ENCODE results near the gene GFRA4.

Gene GFRA4

DNA sequence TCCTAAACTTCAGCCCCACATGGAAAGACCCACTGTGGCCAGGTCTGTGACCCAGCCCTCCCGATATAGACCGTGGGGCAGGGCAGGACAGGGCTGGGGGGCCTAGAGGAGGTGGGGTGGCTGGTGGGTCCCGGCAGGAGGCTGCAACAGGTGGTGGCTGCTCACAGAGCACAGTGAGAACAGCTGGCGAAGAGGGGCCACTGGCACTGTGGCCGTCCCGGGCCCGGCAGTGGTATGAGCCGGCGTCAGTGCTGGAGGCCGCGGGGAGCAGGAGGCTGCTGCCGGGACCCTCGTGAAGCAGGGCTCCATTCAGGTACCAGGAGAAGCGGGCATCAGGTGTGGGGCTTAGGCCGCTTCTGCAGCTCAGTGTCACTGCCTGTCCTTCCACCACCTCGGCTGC, 35.8 kb upstream of the GFRA4 start:
- Mint-ChIP-seq H3K4me1 (ENCODE audit: low read depth) (no peaks in the 10 kb centered on the region), H3K9me3 (no peaks in the 10 kb centered on the region), H3K4me3 (no peak overlapping the region), H3K27me3 (peaks cover 3% of the 10 kb centered on the region), H3K36me3 (ENCODE audit: low read depth) (no peaks in the 10 kb centered on the region), H3K27ac (no peak overlapping the region)

DNA sequence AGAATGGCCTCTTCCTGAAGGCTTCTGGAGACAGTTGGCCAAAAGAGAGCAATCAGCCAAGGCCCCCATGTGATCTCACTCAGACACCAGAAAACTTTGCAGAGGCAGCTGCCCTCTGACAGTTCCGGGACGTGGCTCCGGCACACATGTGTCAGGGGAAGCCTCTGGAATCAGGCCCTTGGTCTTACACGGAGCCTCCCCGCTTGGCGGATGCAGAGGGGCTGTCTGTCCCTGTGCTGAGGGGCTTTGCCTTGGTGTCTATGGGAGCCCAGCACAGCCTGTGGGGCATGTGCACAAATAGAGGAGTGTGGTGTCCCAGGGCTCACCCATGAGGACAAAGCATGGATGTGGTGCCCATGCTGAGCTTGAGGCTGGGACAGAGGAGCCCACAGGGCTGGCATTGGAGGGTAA, 35.4 kb upstream of the GFRA4 start:
- Mint-ChIP-seq H3K4me3 (no peak overlapping the region), H3K27ac (no peak overlapping the region), H3K36me3 (ENCODE audit: low read depth) (no peaks in the 10 kb centered on the region), H3K9me3 (no peaks in the 10 kb centered on the region), H3K4me1 (ENCODE audit: low read depth) (no peaks in the 10 kb centered on the region), H3K27me3 (peaks cover under 1% of the 10 kb centered on the region)

DNA sequence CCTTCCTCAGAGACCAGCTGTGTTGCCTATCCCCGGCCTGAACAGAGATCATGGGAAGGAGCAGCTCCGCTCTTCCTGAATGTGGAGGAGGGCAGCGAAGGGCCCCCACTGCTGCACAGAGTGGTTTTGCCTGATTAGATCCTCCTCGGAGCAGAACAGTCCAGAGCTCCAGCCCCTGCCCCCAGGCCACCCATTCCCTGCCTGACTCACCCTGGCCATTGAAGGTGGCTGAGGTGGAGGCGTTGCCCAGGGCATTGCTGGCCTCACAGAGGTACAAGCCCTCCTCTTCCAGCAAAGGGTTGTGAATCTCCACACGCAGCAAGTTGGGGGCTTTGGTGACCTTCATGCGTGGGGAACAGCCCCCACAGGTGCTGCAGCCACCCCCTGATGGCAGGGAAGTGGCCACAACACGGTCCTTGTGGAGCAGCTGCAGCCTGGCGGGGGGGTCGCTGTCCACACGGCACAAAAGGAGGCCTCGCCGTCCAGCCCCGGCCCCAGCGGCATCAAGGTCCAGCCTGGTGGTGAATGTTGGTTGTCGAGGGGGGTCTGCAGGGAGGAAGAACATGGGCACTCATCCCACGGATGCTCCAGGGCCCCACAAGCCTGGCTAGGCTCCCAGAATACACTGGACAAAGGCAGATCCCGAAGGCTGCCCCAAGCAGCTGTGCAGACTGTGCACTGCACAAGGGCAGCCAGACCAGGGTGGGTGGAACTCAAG, 34.5 kb upstream of the GFRA4 start:
- Mint-ChIP-seq H3K36me3 (ENCODE audit: low read depth) (no peaks in the 10 kb centered on the region), H3K27ac (no peak overlapping the region), H3K9me3 (no peaks in the 10 kb centered on the region), H3K27me3 (no peaks in the 10 kb centered on the region), H3K4me3 (no peak overlapping the region), H3K4me1 (ENCODE audit: low read depth) (no peaks in the 10 kb centered on the region)

DNA sequence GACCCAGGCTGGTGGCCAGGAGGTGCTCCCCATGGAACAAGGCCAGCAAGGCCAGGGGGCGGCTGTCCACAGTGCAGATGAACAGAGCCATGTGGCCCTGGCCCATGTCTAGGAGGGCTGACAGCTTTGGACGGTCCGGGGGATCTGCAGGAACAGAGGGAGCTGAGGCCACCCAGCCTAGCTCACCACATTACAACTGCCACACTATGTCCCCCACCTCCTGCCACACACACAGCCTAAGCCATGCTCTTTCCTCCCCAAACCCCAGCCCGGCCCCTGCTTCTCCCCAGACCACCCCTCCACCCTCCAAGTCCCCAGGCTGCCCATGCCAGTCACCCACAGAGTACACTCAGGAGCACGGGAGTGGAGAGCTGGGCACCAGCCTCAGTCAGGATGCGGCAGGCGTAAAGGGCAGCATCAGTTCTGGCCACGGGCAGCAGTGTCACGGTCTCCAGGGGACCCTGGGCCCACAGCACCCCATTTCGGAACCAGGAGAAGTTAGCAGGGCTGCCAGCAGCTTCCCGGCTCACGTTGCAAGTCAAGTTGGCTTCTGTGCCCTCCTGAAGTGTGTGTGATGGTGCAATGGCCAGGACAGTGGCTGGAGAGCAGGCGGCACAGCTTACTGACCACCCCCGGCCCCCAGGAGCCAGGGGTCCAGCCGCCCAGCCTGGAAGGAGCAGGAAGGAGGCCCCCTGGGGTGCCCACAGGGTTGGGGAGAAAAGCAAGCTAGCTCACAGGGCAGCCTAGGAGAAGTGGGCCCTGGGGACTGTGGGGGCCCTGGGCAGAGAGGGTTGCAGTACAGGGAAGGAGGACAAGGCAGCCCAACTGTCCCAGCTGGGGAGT, 33.8 kb upstream of the GFRA4 start:
- H3K9me3 Mint-ChIP-seq, result no peaks in the 10 kb centered on the region
- no peaks in the 10 kb centered on the region for H3K36me3 Mint-ChIP-seq (ENCODE audit: low read depth)
- no peaks in the 10 kb centered on the region for H3K27me3 Mint-ChIP-seq
- H3K27ac Mint-ChIP-seq, result no peak overlapping the region
- H3K4me3 Mint-ChIP-seq, result no peak overlapping the region
- H3K4me1 Mint-ChIP-seq (ENCODE audit: low read depth), result no peaks in the 10 kb centered on the region

DNA sequence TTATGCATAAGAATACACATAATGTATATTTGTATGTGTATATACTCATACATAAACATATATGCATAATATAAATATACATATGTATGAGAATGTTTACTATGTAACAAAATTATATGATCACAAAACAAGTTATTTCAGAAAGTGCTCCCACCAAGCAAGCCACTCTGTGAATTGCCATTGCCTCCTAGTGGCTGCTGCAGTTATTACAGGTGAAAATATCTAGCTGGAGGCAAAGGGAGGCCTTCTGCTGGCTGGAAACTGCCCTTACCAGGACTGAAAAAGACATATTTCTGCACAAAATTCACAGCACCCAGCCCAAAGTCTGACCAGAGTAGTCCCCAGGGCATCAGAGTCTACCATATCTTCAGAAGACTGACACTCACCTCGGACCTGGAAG, 33.0 kb upstream of the GFRA4 start:
- no peaks in the 10 kb centered on the region for H3K36me3 Mint-ChIP-seq (ENCODE audit: low read depth)
- no peaks in the 10 kb centered on the region for H3K27me3 Mint-ChIP-seq

DNA sequence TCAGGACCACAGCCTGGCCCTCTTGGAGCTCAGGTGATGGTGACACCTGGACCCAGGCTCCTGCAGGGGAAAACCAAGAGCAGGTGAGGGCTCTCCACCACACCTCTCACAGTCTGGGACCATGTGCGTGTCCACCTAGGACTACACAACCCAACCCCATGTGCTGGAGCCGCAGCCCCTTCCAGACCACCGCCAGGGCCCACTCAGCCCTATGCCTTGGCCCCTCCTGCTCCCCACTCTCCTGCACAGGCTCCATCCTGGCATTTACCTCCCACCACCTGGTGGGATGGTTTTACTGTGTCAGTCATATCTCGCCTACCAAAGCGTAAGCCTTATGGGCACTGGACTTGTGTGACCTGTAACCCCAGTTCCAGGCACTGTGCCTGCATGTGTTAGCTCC, 31.7 kb upstream of the GFRA4 start:
- no peaks in the 10 kb centered on the region for H3K27me3 Mint-ChIP-seq
- H3K36me3 Mint-ChIP-seq (ENCODE audit: low read depth), result no peaks in the 10 kb centered on the region
- H3K9me3 Mint-ChIP-seq, result no peaks in the 10 kb centered on the region
- no peak overlapping the region for H3K4me3 Mint-ChIP-seq
- H3K4me1 Mint-ChIP-seq (ENCODE audit: low read depth), result no peaks in the 10 kb centered on the region
- no peak overlapping the region for H3K27ac Mint-ChIP-seq

More for the DNA sequence above, 33.0 kb upstream of the GFRA4 start:
- no peaks in the 10 kb centered on the region for H3K4me1 Mint-ChIP-seq (ENCODE audit: low read depth)
- no peak overlapping the region for H3K27ac Mint-ChIP-seq
- H3K4me3 Mint-ChIP-seq, result no peak overlapping the region
- H3K9me3 Mint-ChIP-seq, result no peaks in the 10 kb centered on the region

DNA sequence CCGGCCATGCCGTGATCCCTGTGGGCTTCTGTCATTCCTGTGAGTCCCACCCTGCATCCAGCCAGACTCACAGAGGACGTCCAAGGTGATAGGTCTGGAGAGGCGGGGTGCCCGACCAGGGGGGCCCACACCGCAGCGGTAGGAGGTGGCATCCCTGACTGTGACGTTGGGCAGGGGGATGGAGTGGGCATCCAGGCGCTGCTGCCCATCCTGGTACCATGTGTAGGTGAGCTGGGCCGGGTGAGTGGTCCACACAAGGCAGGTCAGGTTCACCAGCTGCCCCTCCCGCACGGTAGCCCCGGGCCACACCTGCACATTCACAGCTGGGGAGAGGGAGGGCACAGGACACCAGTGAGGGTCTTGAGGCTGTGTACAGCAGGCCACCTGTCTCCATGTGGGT, 30.2 kb upstream of the GFRA4 start:
- Mint-ChIP-seq H3K4me1 (ENCODE audit: low read depth) (no peaks in the 10 kb centered on the region), H3K9me3 (no peaks in the 10 kb centered on the region), H3K27ac (no peak overlapping the region), H3K27me3 (no peaks in the 10 kb centered on the region), H3K36me3 (ENCODE audit: low read depth) (no peaks in the 10 kb centered on the region), H3K4me3 (no peak overlapping the region)

DNA sequence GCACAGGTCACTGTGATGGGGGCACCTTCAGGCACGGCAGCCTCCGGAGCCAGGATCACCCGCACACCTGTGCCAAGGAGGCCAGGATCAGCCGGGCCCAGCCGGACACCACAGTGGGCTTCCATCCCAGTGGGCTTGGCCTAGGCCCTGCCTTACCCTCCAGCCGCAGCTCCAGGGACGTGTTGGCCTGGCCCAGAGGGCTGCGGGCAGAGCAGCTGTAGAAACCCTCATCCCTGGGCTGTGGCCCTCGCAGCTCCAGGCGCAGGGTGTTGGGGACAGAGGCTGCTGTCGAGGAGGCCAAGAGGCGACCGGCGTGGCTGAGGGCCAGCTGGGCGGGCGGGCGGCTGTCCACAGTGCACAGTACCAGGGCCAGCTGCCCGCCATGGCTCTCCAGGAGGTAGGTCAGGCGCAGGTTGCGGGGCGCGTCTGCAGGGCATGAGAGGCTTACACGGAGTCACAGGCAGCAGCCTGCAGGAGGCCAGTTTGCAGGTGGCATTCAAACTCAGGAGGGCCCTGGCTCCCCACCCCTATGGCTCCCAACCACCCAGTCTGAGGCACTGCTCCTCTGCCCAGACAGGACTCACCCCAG, 29.6 kb upstream of the GFRA4 start:
- Mint-ChIP-seq H3K9me3 (no peaks in the 10 kb centered on the region), H3K4me3 (no peak overlapping the region), H3K4me1 (ENCODE audit: low read depth) (no peaks in the 10 kb centered on the region), H3K27ac (no peak overlapping the region), H3K27me3 (no peaks in the 10 kb centered on the region), H3K36me3 (ENCODE audit: low read depth) (no peaks in the 10 kb centered on the region)

DNA sequence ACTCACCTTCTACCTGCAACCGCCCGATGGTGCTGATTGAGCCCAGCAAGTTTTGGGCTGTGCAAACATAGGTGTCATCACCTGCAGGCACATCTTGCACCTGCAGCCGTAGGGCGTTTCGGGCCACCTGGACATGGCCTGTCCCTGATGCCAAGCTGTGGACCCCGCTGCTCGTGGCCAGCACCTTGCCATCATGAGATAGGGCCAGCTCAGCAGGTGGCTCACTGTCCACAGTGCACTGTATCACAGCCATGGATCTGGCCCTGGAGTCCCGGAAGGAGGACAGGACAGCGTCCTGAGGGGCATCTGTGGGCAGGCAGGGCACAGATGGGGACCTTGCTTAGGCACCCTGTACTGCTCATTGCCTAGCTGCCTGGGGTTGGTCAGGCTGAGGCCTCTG, 28.7 kb upstream of the GFRA4 start:
- no peaks in the 10 kb centered on the region for H3K4me1 Mint-ChIP-seq (ENCODE audit: low read depth)
- H3K36me3 Mint-ChIP-seq (ENCODE audit: low read depth), result no peaks in the 10 kb centered on the region
- no peak overlapping the region for H3K27ac Mint-ChIP-seq
- H3K9me3 Mint-ChIP-seq, result no peaks in the 10 kb centered on the region
- H3K27me3 Mint-ChIP-seq, result no peaks in the 10 kb centered on the region
- H3K4me3 Mint-ChIP-seq, result no peak overlapping the region

DNA sequence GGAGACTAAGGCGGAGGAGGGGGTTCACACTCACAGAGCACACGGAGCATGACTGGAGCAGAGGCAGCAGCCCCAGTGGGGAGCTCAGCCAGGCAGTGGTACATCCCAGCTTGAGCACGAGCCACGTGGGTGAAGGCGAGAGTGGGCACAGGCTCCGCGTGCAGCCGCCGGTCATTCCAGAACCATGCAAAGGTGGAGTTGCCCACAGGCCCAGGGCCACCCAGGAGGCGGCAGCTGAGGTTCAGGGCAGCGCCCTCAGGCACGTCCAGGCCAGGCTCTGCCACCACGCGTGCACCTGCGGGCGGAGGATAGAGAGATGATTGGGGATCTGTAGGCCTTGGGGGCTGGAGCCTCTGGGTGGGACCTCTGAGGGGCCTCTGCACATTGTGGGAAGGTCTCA, 28.1 kb upstream of the GFRA4 start:
- H3K9me3 Mint-ChIP-seq, result no peaks in the 10 kb centered on the region
- H3K27ac Mint-ChIP-seq, result no peak overlapping the region
- H3K4me1 Mint-ChIP-seq (ENCODE audit: low read depth), result no peaks in the 10 kb centered on the region
- no peaks in the 10 kb centered on the region for H3K27me3 Mint-ChIP-seq
- no peak overlapping the region for H3K4me3 Mint-ChIP-seq
- no peaks in the 10 kb centered on the region for H3K36me3 Mint-ChIP-seq (ENCODE audit: low read depth)

DNA sequence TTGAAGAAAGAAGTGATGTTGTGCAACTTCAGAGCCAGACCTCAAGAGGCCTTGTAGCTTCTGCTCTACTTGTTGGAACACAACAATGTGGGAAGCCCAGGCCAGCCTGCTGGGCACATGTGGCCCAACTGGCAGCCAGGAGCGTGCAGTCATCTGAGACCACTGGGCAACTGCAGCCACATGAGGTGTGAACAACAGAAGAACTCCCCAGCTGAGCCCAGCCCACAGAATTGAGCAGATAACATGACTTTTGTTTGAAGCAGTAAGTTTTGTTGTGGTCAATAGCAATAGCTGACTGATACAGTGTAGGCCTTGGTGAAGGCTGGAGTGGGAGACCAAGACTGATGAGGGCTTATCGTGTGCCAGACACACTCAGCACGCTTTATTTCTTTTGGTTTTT, 27.2 kb upstream of the GFRA4 start:
- H3K9me3 Mint-ChIP-seq, result no peaks in the 10 kb centered on the region
- H3K27ac Mint-ChIP-seq, result no peak overlapping the region
- H3K36me3 Mint-ChIP-seq (ENCODE audit: low read depth), result no peaks in the 10 kb centered on the region
- no peaks in the 10 kb centered on the region for H3K4me1 Mint-ChIP-seq (ENCODE audit: low read depth)
- peaks cover under 1% of the 10 kb centered on the region for H3K27me3 Mint-ChIP-seq
- no peak overlapping the region for H3K4me3 Mint-ChIP-seq

DNA sequence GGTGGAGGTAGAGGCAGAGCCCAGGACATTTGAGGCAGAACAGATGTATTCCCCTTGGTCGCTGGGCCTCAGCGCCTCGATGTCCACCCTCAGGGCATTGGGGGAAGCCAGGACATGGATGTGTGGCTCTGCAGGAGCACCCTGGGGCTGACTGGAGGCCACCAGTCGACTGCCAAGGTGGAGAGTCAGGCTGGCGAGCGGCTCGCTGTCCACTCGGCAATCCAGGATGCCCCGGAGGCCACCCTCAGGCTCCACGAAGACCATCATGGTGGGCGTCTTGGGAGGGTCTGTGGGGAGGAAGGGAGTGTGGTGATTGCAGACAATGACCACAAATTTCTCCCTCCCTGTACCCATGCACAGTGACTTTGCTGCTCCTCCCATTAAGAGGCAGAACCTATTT, 26.8 kb upstream of the GFRA4 start:
- Mint-ChIP-seq H3K27ac (no peak overlapping the region), H3K4me3 (no peak overlapping the region), H3K9me3 (no peaks in the 10 kb centered on the region), H3K4me1 (ENCODE audit: low read depth) (no peaks in the 10 kb centered on the region), H3K36me3 (ENCODE audit: low read depth) (no peaks in the 10 kb centered on the region), H3K27me3 (peaks cover 3% of the 10 kb centered on the region)

DNA sequence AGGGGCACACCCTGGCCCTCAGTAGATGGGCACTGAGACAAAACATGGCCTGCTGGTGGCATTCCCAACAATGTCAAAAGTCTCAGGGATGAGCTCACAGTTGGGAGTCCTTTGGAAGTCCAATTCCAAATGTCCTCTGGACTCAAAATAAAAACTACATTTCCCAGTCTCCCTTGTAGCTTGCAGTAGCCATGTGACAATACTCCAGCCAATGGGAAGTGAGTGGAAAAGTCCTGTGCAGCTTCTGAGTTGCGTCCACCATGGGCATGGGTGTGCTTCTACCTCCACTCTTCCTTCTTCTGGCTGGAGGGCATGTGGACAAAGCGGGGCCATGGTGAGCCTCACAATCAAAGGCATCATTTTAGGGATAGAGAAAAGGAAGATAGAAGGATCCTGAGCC, 24.5 kb upstream of the GFRA4 start:
- H3K27ac Mint-ChIP-seq, result no peak overlapping the region
- H3K36me3 Mint-ChIP-seq (ENCODE audit: low read depth), result no peaks in the 10 kb centered on the region
- H3K4me3 Mint-ChIP-seq, result no peak overlapping the region
- no peaks in the 10 kb centered on the region for H3K9me3 Mint-ChIP-seq
- H3K4me1 Mint-ChIP-seq (ENCODE audit: low read depth), result no peaks in the 10 kb centered on the region
- H3K27me3 Mint-ChIP-seq, result peaks cover 12% of the 10 kb centered on the region

DNA sequence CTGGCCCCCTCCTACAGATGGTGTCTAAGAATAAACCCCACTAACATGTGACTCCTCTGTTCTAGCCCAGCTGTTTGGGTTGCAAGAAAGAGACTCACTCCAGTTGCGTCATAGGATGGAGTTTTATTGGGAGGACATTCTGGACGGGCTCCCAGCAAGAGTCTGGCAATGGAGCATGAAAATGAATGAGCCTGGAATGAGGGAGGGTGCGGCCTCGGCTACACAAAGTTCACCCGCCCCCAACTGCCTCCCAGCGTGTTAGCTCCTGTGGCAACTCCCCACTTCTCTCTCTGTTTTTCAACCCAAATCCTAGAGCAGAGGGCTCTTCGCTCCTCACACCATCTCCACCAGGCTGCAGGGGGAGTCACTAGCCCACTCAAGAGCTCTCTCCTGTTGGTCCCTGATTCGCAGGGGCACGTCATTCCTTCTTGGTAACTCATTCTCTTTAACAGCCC, 23.7 kb upstream of the GFRA4 start:
- H3K36me3 Mint-ChIP-seq (ENCODE audit: low read depth), result no peaks in the 10 kb centered on the region
- H3K4me3 Mint-ChIP-seq, result no peak overlapping the region
- peaks cover 16% of the 10 kb centered on the region for H3K27me3 Mint-ChIP-seq
- no peaks in the 10 kb centered on the region for H3K4me1 Mint-ChIP-seq (ENCODE audit: low read depth)
- no peak overlapping the region for H3K27ac Mint-ChIP-seq
- no peaks in the 10 kb centered on the region for H3K9me3 Mint-ChIP-seq

DNA sequence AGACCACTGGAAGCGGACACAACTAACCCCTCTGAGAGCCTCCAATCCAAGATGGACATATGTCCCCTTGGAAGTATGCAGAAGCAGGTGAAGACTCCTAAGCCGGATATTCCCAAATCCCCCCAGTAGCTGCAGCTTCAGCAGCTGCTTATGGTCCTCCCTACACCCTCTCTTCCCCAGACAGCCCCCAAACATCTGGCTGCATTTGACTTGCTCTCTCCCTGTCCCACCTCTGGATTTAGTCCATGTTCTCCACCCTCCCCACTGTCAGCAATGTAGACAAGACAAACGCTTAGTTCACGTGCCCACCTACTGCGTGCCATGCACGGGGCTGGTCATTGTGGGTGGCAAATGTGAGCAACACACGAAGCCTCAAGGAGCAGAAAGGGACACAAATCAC, 23.2 kb upstream of the GFRA4 start:
- H3K36me3 Mint-ChIP-seq (ENCODE audit: low read depth), result no peaks in the 10 kb centered on the region
- H3K9me3 Mint-ChIP-seq, result no peaks in the 10 kb centered on the region
- H3K4me3 Mint-ChIP-seq, result no peak overlapping the region
- H3K27ac Mint-ChIP-seq, result no peak overlapping the region
- peaks cover 19% of the 10 kb centered on the region for H3K27me3 Mint-ChIP-seq
- peaks cover under 1% of the 10 kb centered on the region for H3K4me1 Mint-ChIP-seq (ENCODE audit: low read depth)
